Lower leg skin (tissue), 3 donors: ENCODE data around the gene TP73.

Experiments
- CTCF ChIP-seq, 3 donors: fragments of 450-650 bp; IDR thresholded peaks; one replicate each; pipeline ENCODE4 v1.5.1; 2016; ENCODE audit warnings: antibody characterized with exemption in 3 of 3, mild to moderate bottlenecking in 3 of 3, moderate library complexity in 2 of 3
- POLR2A ChIP-seq, 2 donors: fragments of 450-650 bp; IDR thresholded peaks; one replicate each; pipeline ENCODE4 v1.6.1; 2016 to 2017; ENCODE audit warnings: antibody characterized with exemption in 2 of 2, mild to moderate bottlenecking in 1 of 2, moderate library complexity in 1 of 2

GRCh38 chr1:3676581-3677470 lies 24.5 kb downstream of the TP73 start:
- TF ChIP-seq CTCF (IDR thresholded peaks at IDR 0.05), result no peak
- no peak for TF ChIP-seq POLR2A (IDR thresholded peaks at IDR 0.05)
